GM12872 (cell line): ENCODE results near the gene SRL.

ENCODE experiments used
- CTCF ChIP-seq: IDR thresholded peaks from 3 replicates; pipeline ENCODE4 v1.5.1; 2011; ENCODE audit warnings: low read depth, mild to moderate bottlenecking, low read length, moderate library complexity; ENCODE audit not compliant: insufficient read depth

Gene SRL

GRCh38 chr16:4277987-4278513, 36.2 kb upstream of the SRL start:
- no peak for TF ChIP-seq CTCF

GRCh38 chr16:4275861-4276260, 34.0 kb upstream of the SRL start:
- TF ChIP-seq CTCF, result no peak

- TF ChIP-seq CTCF, result peak; percentile 29; the same call in 1 of the 3 replicates
These were observed 32.0 kb upstream of the SRL start for GRCh38 chr16:4273858-4274311.

GRCh38 chr16:4272114-4272956, 30.5 kb upstream of the SRL start:
- no peak for TF ChIP-seq CTCF

- TF ChIP-seq CTCF, result 0 out of 3 replicates have a peak, but pooled peaks have one; percentile 11
These were observed 29.6 kb upstream of the SRL start for GRCh38 chr16:4271176-4272113.

- no peak for TF ChIP-seq CTCF
These were observed 28.7 kb upstream of the SRL start for GRCh38 chr16:4270595-4270994.

- no peak for TF ChIP-seq CTCF
These were observed 28.2 kb upstream of the SRL start for GRCh38 chr16:4270091-4270490.
